Measurements from ENCODE around the gene RABGGTB.

- TF ChIP-seq CTCF (IDR thresholded peaks at IDR 0.05) = no peak
- TF ChIP-seq POLR2A (IDR thresholded peaks at IDR 0.05) = no peak
Measured at GRCh38 chr1:75795703-75796193, 9.7 kb downstream of the RABGGTB start.
